NCI-H82 (cell line): ENCODE results near the gene INPP5F.
"Not testable (repeated sequence)": the region's sequence is repeated elsewhere in the genome, so short reads cannot be mapped to it uniquely, and the experiment has no call there.

Source experiments
- DNase-seq: peaks from one replicate; lab custom pipeline; 2025; lab: John Stamatoyannopoulos, UW

Gene INPP5F

DNA sequence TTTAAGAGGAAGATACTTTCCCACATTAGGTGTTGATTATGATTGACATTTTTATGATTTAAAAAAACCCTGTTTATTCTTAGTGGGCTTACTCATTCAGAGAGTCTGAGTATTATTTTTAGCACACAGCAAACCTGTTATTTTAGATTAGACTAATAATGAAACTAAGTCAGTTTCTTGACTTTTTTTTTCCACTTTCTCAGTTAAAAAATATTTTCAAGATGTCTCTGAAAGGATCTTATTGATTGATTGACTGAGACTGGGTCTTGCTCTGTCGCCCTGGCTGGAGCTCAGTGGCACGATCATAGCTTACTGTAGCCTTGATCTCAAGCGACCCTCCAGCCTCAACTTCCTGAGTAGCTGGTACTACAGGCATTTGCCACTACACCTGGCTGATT, 20.4 kb upstream of the INPP5F start:
- no peak for DNase-seq

DNA sequence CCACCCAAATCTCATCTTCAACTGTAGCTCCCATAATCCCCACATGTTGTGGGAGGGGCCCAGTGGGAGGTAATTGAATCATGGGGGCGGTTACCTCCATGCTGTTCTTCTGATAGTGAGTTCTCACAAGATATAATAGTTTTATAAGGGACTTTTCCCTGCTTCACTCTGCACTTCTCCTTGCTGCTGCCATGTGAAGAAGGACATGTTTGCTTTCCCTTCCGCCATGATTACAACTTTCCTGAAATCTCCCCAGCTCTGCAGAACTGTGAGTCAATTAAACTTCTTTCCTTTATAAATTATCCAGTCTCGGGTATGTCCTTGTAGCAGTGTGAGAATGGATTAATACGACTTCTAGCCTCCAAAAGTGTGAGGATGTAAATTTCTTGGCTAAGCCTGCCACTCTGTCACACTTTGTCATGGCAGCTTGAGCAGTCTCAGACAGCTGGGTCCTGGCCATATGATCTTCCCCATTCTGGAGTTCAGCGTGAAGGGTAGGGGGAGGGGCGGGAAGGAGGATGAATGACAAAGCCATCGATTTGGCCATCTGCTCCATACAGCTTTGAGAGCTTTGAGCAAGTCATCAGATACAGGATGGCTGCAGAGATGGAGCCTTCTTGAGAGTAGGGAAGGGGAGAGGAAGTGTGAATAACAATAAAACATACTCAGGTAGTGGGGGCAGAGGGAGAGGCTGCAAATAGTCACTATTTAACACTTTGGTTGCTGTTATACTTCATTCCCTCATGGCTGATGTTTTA, 19.1 kb upstream of the INPP5F start:
- peak; percentile 99 for DNase-seq

- DNase-seq: not testable (repeated sequence)
These were observed 18.5 kb upstream of the INPP5F start for GRCh38 chr10:119707331-119707730.

- not testable (repeated sequence) for DNase-seq
These were observed 14.9 kb upstream of the INPP5F start for GRCh38 chr10:119710935-119711334.

GRCh38 chr10:119713744-119714483, 11.9 kb upstream of the INPP5F start:
- DNase-seq: peak; percentile 15

- DNase-seq: no peak
These were observed 11.4 kb upstream of the INPP5F start for GRCh38 chr10:119714484-119714816.

GRCh38 chr10:119715628-119716505, 10.0 kb upstream of the INPP5F start:
- DNase-seq: no peak

DNA sequence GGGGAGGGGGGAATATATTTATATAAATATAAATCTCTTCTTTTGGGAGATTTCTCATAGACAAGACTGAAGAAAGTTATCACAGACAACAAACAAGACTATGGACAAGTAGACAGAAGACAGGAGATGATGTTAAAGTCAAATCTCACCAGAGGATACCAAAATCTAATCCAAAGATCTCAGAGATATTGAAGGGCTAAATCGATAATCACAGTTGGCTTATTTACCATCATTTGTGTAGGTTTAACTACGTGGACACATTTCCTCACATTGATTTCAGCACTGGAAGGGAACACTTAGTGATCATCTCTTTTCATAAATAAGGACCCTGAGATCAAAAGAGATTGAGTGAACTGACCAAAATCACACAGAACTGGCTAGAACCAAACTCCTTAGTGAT, 2.7 kb upstream of the INPP5F start:
- DNase-seq: peak; percentile 38

DNA sequence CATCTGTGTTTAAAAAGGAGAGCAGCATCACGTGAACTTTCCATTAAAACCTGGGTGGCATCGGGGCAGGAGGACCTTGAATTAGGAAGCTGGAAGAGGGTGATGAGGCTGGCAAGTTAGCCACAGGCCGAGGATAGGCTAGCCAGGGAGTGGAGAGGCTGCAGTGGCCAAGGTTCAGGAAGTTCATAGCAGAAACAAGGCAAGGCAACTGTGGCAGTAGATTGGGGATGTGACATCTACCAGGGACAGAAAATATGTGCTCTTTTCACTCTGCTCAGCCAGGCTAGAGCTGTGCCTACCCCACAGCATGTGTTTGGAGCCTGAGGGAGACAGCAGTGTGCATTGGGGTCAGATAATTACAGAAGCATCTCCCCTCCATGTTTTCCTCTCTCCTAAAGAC, 2.2 kb upstream of the INPP5F start:
- peak; percentile 49 for DNase-seq

- peak; percentile 62 for DNase-seq
These were observed 995 bp upstream of the INPP5F start for GRCh38 chr10:119724593-119725516.

DNA sequence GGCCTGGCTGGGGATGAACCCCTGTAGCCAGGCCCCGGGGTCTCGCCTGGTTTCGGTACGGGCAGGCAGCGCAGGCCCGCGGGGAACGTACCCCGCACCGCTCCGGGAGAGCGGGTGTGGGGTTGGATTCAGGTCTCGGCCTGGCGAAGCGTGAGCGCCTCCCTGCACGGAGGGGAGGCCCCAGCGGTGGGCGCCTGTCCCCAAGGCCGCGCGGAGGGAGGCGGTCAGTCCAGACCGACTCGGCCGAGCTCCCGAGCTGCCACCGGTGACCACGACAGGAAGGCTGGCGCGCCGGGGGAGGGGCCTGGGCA, 378 bp upstream of the INPP5F start:
- no peak for DNase-seq

DNA sequence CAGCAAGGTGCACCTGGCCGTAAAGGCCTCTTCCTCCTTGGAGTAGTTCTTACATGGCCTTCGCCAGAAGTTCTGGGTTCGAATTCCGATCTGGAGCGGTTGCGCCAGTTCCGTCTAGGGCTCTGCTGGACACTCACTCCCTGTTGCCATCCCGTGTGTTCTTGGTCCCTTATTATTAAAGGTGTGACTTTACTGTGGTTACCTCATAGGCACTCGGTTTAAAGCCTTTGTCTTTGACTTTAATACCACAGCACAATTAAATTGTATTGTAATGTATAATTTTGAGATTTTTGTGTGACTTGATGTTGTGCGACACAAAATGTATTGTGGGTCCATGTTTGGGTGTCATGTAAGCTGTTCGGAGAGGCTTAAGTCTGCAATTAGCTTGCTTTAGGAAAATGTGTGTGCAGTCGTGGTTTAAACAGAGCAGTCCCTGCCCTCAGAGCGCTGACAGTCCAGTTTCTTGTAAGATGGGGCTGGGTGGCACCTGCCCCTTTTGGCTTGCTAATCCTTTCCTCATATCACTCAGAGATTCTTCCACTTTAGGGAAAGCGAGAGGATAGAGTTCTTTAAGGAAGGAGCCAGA, 919 bp downstream of the INPP5F start:
- peak; percentile 39 for DNase-seq

GRCh38 chr10:119728172-119728800, 2.4 kb downstream of the INPP5F start:
- no peak for DNase-seq

DNA sequence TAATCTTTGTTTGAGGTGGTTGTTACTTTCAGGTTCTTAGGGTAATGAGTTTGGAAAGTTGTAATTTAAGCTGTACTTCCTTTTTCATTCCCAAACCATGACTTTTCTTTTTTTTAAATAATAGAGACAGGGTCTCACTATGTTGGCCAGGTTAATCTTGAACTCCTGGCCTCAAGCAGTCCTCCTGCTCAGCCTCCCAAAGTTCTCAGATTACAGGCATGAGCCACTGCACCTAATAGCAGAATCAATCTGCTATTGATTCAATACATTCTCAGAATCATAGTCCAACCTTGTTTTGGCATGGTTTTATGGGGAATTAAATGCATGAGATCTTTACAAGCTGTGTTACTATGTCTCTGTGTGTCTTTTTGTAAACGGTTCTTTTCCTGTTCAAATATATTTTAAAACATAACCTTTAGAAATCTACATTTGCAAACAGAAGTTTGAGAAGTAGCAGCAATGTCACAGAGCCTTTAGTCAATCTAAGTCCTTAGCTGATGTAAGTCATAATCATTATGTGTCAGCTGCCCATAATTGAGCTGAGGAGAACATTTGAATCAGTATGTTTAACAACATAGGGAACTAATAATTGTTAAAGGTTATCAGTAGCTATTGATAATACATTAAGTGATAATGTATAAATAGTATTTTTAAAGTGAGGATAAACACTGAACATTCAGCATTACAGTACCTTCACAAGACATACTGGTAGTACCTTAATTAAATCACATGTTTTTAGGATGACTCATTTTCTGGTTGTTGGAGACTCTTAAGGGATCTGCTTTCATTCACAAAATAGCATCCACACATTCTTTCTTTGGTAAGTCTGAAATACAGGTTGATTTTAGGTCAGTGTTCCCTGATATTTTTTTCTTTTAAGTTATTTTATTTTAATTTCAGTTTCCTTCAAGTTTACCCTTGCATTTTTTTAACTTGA, 8.8 kb downstream of the INPP5F start:
- DNase-seq: no peak

DNA sequence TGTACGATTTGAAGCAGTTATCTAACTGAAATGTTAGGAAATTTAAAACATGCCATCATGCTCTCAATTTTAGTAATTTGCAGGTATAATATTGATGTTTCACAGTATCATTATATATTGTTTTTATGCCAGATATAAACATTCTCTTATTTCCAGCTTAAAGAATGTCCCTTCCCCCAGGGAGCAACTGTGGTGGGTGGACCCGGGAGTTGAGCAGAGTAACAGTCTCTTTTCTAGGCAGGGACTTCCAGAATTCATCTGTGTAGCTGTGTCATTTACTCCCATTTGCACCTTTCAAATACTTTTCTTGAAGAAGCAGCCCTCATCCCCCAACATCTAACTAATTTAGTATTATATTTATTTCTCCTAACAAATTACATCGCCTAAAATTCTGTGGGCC, 9.6 kb downstream of the INPP5F start:
- DNase-seq: no peak

- DNase-seq: no peak
These were observed 10.4 kb downstream of the INPP5F start for GRCh38 chr10:119736220-119736619.

- DNase-seq: peak; percentile 98
These were observed 11.3 kb downstream of the INPP5F start for GRCh38 chr10:119737039-119737663.

DNA sequence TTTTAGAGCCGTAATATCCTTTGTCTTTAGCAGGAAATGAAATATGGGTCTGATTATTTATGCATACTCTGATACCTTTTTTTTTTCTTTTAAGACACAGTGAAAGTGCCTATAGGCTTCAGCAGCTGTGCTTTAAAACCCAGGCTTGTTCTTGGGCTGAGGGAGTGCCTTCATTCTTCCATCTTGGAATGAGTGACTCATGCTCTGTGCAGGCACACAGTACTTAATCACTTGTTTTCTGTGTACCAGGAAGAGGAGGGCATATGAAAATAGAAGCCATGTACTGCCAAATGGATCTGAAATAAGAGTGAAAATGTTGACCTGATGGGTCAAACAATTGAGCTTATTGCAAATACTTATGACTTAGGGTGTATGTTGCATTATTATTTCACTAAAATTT, 12.0 kb downstream of the INPP5F start:
- peak; percentile 80 for DNase-seq

DNA sequence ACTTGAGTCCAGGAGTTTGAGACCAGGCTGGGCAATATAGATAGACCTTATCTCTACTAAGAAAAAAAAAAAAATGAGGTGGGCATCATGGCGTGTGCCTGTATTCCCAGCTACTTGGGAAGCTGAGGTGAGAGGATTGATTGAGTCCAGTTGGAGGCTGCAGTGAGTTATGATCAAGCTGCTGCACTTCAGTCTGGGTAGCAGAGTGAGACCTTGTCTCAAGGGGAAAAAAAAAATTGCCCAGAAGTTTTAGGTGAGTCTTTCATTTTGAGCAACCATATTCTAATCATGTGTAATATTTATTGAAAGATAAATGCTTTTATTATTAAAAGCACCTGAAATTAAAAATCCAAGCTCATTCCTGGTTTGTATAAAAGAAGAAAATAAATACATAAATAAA, 13.1 kb downstream of the INPP5F start:
- DNase-seq: no peak
